T47D (cell line): ENCODE measurements around the gene MYRF.

ENCODE experiments used
- DNase-seq, 2 experiments: peaks; one replicate each; pipeline versions ENCODE4 v3.0.0 to v3.0.0-alpha.2; 2011 to 2012; ENCODE audit warnings: low read depth in 1 of 2, low spot score in 1 of 2
- JUND ChIP-seq: IDR thresholded peaks from 2 replicates; pipeline ENCODE4 v1.6.1; 2012; ENCODE audit warnings: low read depth
- in situ Hi-C: cut with HindIII; loops from 2 replicates; pipeline ENCODE4 v1.10.0; 2016; ENCODE audit warnings: low sequenced_read_pairs, low pct_unique_long_range_greater_than_20kb

Gene MYRF

DNA sequence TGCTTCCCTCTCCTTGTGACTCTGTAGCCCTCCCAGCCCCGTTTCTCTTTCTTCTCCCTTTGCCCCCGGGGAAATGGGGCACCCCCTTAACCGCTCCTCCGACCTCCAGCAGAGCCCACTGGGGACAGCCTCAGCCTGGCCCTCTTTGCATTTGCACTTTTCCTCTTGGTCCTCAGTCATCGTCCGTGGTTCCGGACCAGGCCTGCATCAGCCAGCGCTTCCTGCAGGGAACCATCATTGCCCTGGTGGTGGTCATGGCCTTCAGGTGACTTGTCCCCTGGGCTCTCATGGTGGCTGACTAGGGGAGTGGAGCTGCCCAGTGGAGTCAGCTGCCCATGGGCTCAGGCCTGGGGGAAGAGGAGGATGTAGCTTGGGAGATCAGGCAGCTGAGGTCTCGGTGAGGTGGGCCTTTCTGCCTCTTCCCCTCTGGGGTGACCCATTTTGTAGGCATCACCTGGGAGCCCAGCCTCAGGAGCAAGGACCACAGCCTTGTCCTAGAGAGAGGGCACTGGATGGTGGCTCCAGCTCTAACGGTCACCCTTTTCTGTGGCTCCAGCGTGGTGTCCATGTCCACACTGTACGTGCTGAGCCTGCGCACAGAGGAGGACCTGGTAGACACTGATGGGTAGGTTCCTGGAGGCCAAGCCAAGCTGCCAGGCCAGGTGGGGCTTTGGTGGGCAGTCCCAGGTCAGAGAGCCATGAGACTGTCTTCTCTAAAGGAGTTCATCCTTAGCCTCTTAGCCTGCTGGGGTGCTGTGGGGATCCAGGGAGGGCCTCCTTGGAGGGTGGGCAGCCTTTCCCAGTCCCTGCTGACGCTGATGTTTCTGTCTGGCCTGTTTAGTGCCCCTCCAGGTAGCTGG, 27.5 kb downstream of the MYRF start:
- in situ Hi-C loops = no loop called here
- no peak for DNase-seq
- TF ChIP-seq JUND = no peak

GRCh38 chr11:61780581-61781162, 28.2 kb downstream of the MYRF start:
- in situ Hi-C loops = no loop called here
- DNase-seq = no peak
- TF ChIP-seq JUND = no peak

GRCh38 chr11:61781585-61781984, 29.1 kb downstream of the MYRF start:
- no peak for DNase-seq
- in situ Hi-C loops = no loop called here
- no peak for TF ChIP-seq JUND

- in situ Hi-C loops = no loop called here
Observed at GRCh38 chr11:61782299-61782698, 29.9 kb downstream of the MYRF start.

DNA sequence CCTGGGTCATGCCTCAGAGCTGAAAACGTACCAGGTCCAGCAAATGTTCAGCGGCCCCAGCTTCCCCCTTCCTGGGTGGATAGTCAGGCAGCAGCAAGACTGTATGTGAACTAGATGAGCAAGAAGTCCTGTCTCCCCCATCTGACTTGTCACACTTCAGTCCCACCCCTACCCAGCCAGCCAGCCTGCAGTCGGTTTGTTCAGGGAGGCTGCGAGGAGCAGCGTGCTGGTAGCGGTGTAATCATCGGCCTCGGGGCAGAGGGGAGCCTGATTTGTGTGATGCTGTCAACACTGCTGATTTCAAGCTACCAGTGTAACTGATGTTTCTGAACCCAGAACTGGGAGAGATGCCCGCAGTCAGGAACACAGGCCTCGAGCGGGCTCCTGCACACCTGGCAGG, 30.4 kb downstream of the MYRF start:
- in situ Hi-C loops = no loop called here
- no peak for TF ChIP-seq JUND
- no peak for DNase-seq

More at GRCh38 chr11:61782299-61782698, 29.9 kb downstream of the MYRF start:
- no peak for TF ChIP-seq JUND
- DNase-seq = no peak

DNA sequence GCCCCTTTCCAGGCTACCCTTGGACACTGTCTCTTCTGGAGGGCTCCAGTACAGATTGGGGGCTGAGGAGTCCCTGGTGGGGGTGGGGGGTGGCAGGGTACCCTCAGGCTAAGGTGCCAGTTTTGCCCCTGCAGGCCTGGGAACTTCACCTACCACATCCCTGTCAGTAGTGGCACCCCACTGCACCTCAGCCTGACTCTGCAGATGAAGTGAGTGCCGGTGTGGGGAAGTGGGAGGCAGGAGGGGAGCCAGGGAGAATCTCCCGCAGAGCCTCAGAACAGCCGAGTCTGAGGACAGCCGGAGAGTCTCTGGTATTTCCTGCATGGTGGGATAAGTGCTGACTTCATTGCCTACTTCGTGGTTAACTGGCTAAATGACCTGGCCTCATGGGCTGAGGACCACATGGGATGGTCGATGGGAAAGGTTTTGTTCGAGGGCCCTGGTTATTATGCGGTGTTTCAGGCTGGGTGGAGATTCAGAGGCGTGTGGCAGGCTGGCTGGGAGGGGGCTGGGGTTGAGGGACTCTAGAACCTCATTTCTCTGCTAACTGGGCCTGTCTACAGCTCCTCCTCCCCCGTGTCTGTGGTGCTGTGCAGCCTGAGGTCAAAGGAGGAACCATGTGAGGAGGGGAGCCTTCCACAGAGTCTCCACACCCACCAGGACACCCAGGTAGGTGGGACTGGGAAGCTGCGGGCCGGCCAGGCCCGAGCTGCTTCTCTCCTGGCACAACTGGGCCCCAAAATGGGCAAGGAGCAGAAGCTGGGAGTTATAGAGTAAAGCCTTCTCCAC, 31.5 kb downstream of the MYRF start:
- in situ Hi-C loops = no loop called here
- peak in 1 of 2 experiments; percentile 7 for DNase-seq
- no peak for TF ChIP-seq JUND

DNA sequence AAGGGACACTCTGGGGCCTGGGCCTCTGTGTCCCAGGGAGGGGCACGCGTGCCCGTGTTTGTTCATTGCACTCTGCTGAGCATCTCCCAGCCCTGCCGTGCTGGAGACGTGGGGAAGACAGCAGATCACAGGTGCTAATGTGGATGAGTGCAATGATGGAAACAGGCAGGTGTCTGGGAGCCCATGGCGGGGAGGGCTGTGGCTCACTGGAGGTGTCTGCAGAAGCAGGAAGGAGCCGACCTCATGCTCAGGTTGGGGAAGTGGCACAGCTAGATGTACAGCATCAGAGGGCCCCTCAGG, 32.0 kb downstream of the MYRF start:
- in situ Hi-C loops = no loop called here
- no peak for DNase-seq
- no peak for TF ChIP-seq JUND

GRCh38 chr11:61785837-61786402, 33.5 kb downstream of the MYRF start:
- no peak for TF ChIP-seq JUND
- DNase-seq = no peak
- in situ Hi-C loops = no loop called here

DNA sequence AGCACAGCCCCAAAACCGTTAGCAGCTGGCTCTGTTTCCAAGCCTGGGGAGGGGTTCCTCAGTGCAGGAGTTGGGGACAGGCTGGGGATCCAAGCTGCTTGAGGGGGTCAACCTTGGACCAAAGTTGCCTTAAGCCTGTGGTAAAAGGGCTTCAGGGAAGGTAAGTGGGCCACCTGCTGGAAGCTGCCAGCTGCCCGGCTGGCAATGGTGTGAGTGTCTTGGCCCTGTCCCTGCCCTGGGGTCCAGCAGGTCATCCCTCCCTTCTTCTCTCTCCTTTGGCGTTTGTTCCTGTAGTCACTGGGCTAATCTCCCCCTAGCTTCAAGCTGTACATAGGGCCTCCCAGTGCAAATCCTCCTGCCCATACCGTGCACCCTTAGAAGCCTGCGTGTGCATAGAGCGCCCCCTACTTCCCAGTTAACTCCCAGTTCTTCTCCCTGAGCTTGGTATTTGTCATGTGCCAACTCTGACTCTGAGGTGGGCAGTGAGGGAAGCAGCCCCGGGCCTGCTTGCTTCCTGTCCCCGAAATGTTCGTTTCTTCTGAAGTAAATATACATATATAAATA, 35.6 kb downstream of the MYRF start:
- no peak for TF ChIP-seq JUND
- in situ Hi-C loops = no loop called here
- peak in 1 of 2 experiments; percentile 65 for DNase-seq

GRCh38 chr11:61791737-61792309, 39.4 kb downstream of the MYRF start:
- no peak for TF ChIP-seq JUND
- in situ Hi-C loops = no loop called here
- DNase-seq = peak in 1 of 2 experiments; percentile 82

- in situ Hi-C loops = no loop called here
- DNase-seq = peak; percentile 95 to 97
- no peak for TF ChIP-seq JUND
Observed at GRCh38 chr11:61792310-61793082, 40.1 kb downstream of the MYRF start, which contains the start of the genes FEN1 and TMEM258. Gene FEN1, plus strand, starts transcription at chr11:61792911. Its CDS starts 2,451 bp downstream, at chr11:61795362. Gene TMEM258, minus strand, starts transcription at chr11:61792599. Its CDS starts 41 bp downstream, at chr11:61792558.
